NOMO-1 treated with DMSO at 0.1 percent for 48 hours (cell line): ENCODE measurements around the gene FLVCR2.

Experiments
- DNase-seq: peaks from one replicate; lab custom pipeline; 2025; ENCODE audit not compliant: unreplicated experiment; lab: John Stamatoyannopoulos, UW

FLVCR2 gene

GRCh38 chr14:75554482-75554881 lies 23.9 kb upstream of the FLVCR2 start:
- no peak for DNase-seq

GRCh38 chr14:75558440-75558839 lies 20.0 kb upstream of the FLVCR2 start:
- DNase-seq = no peak

GRCh38 chr14:75559045-75559444 lies 19.4 kb upstream of the FLVCR2 start:
- no peak for DNase-seq

- peak; percentile 58 for DNase-seq
These were observed 18.8 kb upstream of the FLVCR2 start for GRCh38 chr14:75559451-75560222.

- peak; percentile 4 for DNase-seq
These were observed 17.4 kb upstream of the FLVCR2 start for GRCh38 chr14:75561013-75561432.

GRCh38 chr14:75562089-75562488 lies 16.3 kb upstream of the FLVCR2 start:
- DNase-seq = no peak

GRCh38 chr14:75562489-75562888 lies 15.9 kb upstream of the FLVCR2 start:
- no peak for DNase-seq

- no peak for DNase-seq
These were observed 14.5 kb upstream of the FLVCR2 start for GRCh38 chr14:75563931-75564330.

GRCh38 chr14:75565056-75565455 lies 13.4 kb upstream of the FLVCR2 start:
- no peak for DNase-seq

GRCh38 chr14:75566321-75566720 lies 12.1 kb upstream of the FLVCR2 start:
- DNase-seq = no peak

- no peak for DNase-seq
These were observed 11.7 kb upstream of the FLVCR2 start for GRCh38 chr14:75566752-75567151.

GRCh38 chr14:75568140-75568539 lies 10.3 kb upstream of the FLVCR2 start:
- no peak for DNase-seq

- no peak for DNase-seq
These were observed 9.6 kb upstream of the FLVCR2 start for GRCh38 chr14:75568791-75569190.

- peak; percentile 68 for DNase-seq
These were observed 7.6 kb upstream of the FLVCR2 start for GRCh38 chr14:75570797-75571196.

GRCh38 chr14:75572104-75572503 lies 6.3 kb upstream of the FLVCR2 start:
- no peak for DNase-seq

GRCh38 chr14:75577090-75577489 lies 1.3 kb upstream of the FLVCR2 start:
- no peak for DNase-seq

- DNase-seq = peak; percentile 81
These were observed 705 bp upstream of the FLVCR2 start for GRCh38 chr14:75577729-75578101.

- peak; percentile 27 for DNase-seq
These were observed 442 bp downstream of the FLVCR2 start for GRCh38 chr14:75578786-75579337.

GRCh38 chr14:75579338-75579864 lies 981 bp downstream of the FLVCR2 start:
- no peak for DNase-seq

- no peak for DNase-seq
These were observed 1.5 kb downstream of the FLVCR2 start for GRCh38 chr14:75579882-75580281.

GRCh38 chr14:75587388-75587787 lies 9.0 kb downstream of the FLVCR2 start:
- DNase-seq = no peak

- DNase-seq = no peak
These were observed 11.5 kb downstream of the FLVCR2 start for GRCh38 chr14:75589931-75590330.
